HCT116 (cell line): Measurements from ENCODE around the gene FAM221B.

Experiments used
- CBX3 ChIP-seq: IDR thresholded peaks from 2 replicates; pipeline ENCODE4 v1.6.1; 2012; ENCODE audit warnings: low read depth
- EZH2 ChIP-seq: fragments of 200-600 bp; sonication (generic); IDR thresholded peaks from 2 replicates; pipeline ENCODE4 v1.6.1; 2017; ENCODE audit warnings: antibody characterized with exemption, mixed run types
- JUND ChIP-seq: IDR thresholded peaks from 2 replicates; pipeline ENCODE4 v1.6.1; 2012
- POLR2A ChIP-seq: IDR thresholded peaks from 2 replicates; pipeline ENCODE4 v1.7.0; 2011; ENCODE audit warnings: borderline replicate concordance; ENCODE audit not compliant: insufficient read depth, insufficient read length; ENCODE audit errors: extremely low read depth
- POLR2AphosphoS5 ChIP-seq: IDR thresholded peaks from 2 replicates; pipeline ENCODE4 v1.6.1; 2011; ENCODE audit warnings: mild to moderate bottlenecking, low read depth, low read length, moderate library complexity
- SRF ChIP-seq: IDR thresholded peaks from 2 replicates; pipeline ENCODE4 v1.6.1; 2012; ENCODE audit warnings: low read depth
- YY1 ChIP-seq: IDR thresholded peaks from 2 replicates; pipeline ENCODE4 v1.6.1; 2011; ENCODE audit warnings: low read length, low read depth, moderate library complexity, mild to moderate bottlenecking; ENCODE audit not compliant: insufficient replicate concordance; ENCODE audit errors: extremely low read depth
- ZFX ChIP-seq: fragments of 450-650 bp; IDR thresholded peaks from 2 replicates; pipeline ENCODE4 v1.6.1; 2017
- ZNF274 ChIP-seq: fragments of 200-500 bp; sonication (Bioruptor generic); IDR thresholded peaks from 2 replicates; pipeline ENCODE4 v1.6.1; 2014; ENCODE audit warnings: mild to moderate bottlenecking, low read depth, low read length, inconsistent platforms
- TF ChIP-seq, protein P1 (sequence below), 3 experiments: fragments of 200-600 bp in 1 of 3; sonication (generic) in 1 of 3; IDR thresholded peaks in 2 of 3; conservative IDR thresholded peaks in 1 of 3; 2 replicates each; pipeline ENCODE4 v1.5.1; 2012 to 2017; ENCODE audit warnings: low read depth in 2 of 3, low read length in 2 of 3, antibody characterized with exemption in 1 of 3, borderline replicate concordance in 1 of 3, control low read depth in 1 of 3, mild to moderate bottlenecking in 1 of 3, mixed read lengths in 1 of 3, mixed run types in 1 of 3, moderate library complexity in 1 of 3; ENCODE audit not compliant: insufficient read depth in 1 of 3

DNA sequence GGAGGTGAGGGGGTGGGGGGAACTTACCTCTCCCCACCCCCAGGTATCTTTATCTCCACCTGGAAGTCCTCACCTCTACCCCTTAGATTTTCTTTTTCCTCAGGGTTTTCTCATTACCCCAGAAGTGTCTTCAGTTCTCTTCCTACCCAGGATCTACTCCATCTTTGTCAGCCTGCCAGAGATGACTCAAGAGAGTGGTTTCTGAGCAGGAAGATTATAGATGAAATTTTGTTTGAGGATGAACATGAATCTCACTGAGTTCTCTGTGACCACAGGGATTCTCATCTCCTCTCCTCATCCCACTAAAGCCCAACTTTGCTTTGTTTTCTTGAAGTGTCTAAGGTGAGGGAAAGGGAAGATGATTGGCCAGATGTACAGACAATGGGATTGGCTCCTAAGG, 8.5 kb downstream of the FAM221B start:
- TF ChIP-seq POLR2A: no peak
- TF ChIP-seq POLR2AphosphoS5: no peak
- TF ChIP-seq, protein P1, sequence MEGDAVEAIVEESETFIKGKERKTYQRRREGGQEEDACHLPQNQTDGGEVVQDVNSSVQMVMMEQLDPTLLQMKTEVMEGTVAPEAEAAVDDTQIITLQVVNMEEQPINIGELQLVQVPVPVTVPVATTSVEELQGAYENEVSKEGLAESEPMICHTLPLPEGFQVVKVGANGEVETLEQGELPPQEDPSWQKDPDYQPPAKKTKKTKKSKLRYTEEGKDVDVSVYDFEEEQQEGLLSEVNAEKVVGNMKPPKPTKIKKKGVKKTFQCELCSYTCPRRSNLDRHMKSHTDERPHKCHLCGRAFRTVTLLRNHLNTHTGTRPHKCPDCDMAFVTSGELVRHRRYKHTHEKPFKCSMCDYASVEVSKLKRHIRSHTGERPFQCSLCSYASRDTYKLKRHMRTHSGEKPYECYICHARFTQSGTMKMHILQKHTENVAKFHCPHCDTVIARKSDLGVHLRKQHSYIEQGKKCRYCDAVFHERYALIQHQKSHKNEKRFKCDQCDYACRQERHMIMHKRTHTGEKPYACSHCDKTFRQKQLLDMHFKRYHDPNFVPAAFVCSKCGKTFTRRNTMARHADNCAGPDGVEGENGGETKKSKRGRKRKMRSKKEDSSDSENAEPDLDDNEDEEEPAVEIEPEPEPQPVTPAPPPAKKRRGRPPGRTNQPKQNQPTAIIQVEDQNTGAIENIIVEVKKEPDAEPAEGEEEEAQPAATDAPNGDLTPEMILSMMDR (IDR thresholded peaks at IDR 0.05 in 2 of 3, conservative IDR thresholded peaks at IDR 0.05 in 1 of 3; ENCODE audit: borderline replicate concordance in 1 of 3, insufficient read depth in 1 of 3, low read depth in 2 of 3, low read length in 2 of 3): no peak
- TF ChIP-seq ZNF274: no peak
- no peak for TF ChIP-seq EZH2
- TF ChIP-seq JUND: no peak
- TF ChIP-seq CBX3: no peak
- TF ChIP-seq YY1: no peak
- TF ChIP-seq ZFX: no peak
- no peak for TF ChIP-seq SRF
